DMS 273 (cell line): ENCODE data around the gene CDH6.
A peak's percentile ranks its signal among the peaks of the same experiment; 100 is the strongest.

ENCODE experiments used
- DNase-seq: peaks from one replicate; lab custom pipeline; 2025; ENCODE audit not compliant: unreplicated experiment; lab: John Stamatoyannopoulos, UW

Gene CDH6

GRCh38 chr5:31196309-31196708 lies 2.8 kb downstream of the CDH6 start:
- DNase-seq, result peak; percentile 14

- no peak for DNase-seq
Measured at GRCh38 chr5:31197183-31197582, 3.7 kb downstream of the CDH6 start.

DNA sequence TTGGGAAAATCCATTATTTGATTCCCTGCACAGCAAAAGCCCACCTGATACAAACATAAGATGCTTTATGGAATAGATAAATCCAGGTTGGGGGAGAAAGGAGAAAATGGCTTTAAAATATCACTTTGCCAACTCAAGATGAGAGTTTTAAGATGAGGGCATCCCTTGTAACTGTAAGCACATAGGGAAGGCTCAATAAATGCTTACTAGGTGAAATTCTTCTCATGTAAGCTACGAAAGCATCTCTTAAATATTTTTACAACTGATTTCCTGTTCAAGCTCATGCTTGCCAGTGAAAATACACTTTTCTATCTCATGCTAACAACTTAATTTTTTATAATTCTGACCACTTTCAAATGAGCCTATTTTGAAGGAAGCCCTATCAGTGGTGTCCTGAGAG lies 11.5 kb downstream of the CDH6 start:
- no peak for DNase-seq

GRCh38 chr5:31208043-31208442 lies 14.6 kb downstream of the CDH6 start:
- DNase-seq, result no peak

DNA sequence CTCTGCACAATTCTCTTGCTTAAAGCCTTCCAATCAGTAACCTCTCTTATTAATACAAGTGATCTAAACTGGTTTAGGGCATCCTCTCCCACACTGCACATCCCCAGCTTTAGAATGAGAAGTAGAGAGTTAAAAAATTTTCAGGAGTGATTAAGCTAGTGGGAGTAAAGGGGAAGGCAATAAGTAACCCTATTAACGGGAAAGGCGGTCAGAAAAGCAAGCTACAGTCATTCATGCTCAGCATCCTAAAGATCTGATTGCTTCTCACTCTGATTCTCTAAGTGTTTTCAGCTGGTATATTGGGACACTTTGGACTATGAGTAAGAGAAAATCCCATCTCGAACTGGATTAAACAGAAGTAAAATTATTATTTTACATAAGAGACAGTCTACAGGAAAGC lies 15.8 kb downstream of the CDH6 start:
- no peak for DNase-seq

DNA sequence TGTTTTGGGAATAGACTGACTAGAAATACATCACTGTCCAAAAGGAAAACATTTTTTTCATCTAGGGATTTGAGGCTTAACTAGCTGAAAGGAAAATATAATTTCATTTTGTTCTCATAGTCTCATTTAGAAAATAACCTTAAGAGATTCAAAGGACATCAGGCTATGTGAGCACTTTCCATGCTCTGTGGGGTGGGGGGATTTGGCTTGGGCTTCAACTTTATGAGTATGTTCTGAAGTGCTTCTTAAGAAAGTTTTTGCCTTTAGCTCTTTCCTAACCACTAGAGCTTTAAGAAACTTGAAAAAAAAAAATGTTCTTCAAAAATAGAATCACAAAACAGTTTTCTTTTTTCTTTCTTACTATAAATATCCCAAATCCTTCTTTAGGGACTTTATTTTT lies 17.6 kb downstream of the CDH6 start:
- no peak for DNase-seq

GRCh38 chr5:31213257-31213656 lies 19.8 kb downstream of the CDH6 start:
- DNase-seq, result no peak

DNA sequence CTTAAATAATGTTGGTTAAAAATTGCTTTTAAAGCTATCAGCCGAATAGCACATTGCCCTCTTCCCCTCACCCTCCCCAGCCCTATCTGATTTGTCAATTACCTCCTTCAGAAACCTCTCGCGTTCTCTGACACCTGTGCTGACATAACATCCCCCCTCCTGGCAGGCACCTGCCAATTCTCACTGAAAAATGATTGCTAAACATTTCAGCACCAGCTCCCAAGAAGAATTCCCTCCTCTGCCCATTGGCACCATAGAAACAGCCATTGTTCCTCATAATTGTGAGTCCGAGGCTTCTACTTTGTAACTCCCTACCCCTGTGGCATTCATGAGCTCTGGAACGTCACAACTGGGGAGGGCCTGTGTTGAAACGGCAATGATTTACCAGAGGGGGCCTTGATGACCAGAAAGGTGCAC lies 20.2 kb downstream of the CDH6 start:
- no peak for DNase-seq

- no peak for DNase-seq
Measured at GRCh38 chr5:31214229-31214628, 20.7 kb downstream of the CDH6 start.

- no peak for DNase-seq
Measured at GRCh38 chr5:31215236-31215635, 21.8 kb downstream of the CDH6 start.

DNA sequence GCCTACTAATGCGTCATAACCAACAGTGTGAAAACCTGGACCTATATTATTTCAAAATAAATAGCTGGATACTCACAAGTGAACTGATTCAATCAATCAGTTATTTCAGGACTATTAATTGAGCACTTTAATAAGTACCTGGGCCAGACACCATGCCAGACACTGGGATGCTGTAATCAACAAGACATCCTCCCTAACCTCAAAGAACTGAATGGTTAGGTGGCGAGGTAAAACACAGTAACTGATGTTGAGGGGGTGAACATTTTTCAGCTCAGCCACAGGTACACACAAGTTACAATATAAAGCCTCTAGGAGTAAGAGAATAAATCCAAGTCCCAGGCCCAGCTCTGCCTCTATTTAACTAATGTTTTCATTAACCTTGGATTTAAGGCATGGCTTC lies 24.0 kb downstream of the CDH6 start:
- no peak for DNase-seq

GRCh38 chr5:31218978-31219377 lies 25.5 kb downstream of the CDH6 start:
- no peak for DNase-seq

DNA sequence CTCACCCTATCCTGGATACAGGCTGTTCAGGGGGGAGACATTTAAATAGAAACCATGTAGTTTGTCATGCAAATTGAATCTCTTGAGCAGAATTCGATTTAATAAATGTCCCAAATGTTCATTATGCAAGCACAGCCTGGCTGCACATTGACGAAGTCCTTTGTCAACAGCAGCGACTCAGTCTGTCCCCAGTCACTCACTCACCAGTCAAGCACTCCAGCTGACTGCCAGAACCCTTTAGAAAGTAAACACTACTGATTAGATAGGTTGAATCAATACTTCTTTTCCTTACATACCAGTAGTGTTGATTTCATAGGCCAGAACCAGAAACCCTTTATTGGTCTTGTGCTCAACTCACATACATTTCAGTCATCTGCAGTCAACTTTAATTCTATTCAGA lies 27.5 kb downstream of the CDH6 start:
- DNase-seq, result no peak

GRCh38 chr5:31225118-31225517 lies 31.6 kb downstream of the CDH6 start:
- DNase-seq, result no peak

GRCh38 chr5:31225613-31226012 lies 32.1 kb downstream of the CDH6 start:
- no peak for DNase-seq

- no peak for DNase-seq
Measured at GRCh38 chr5:31226651-31227050, 33.2 kb downstream of the CDH6 start.

DNA sequence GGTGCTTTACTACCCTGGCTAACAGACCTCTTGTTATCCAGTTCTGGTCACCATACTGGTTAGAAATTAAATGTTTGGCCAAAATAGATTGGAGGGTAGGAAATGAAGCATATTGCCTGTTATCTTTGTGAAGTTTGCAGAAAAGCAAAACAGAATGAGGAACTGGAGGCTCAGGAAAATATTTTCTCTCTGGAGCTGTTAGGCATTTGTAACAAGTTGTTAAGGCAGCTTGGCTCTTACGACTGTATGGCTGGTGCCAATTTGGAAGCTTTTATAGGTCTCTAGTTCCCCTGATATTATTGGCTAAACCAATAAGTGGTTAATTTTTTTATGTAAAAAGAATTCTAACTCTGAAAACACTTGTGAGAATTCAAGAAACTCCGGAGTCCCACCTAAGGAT lies 35.8 kb downstream of the CDH6 start:
- no peak for DNase-seq

DNA sequence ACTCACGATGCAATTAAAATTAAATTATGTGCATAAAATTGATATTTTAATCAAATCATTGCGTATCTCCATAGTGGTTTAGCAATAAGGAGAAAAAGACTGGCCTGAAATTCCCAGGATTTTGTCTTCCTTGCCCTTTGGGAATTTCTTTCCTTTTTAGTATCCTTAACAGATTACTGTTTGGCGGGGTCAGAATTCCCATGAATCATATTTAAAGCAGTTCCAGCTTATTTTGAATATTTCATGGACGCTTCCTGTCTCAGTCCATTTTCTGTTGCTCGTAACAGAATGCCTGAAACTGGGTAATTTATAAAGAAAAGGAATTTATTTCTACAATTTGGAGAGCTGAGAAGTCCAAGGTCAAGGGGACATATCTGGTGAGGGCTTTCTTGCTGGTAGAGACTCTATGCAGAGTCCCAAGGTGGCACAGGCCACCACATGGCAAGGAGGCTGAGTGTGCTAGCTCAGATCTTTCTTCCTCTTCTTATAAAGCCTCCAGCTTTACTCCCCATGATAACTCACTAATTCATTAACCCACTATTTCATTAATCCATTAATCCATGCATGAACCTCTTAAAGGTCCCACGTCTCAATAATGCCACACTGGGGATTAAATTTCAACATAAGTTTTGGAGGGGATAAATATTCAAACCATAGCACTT lies 37.8 kb downstream of the CDH6 start:
- DNase-seq, result no peak

- peak; percentile 78 for DNase-seq
Measured at GRCh38 chr5:31232273-31232888, 38.9 kb downstream of the CDH6 start.

DNA sequence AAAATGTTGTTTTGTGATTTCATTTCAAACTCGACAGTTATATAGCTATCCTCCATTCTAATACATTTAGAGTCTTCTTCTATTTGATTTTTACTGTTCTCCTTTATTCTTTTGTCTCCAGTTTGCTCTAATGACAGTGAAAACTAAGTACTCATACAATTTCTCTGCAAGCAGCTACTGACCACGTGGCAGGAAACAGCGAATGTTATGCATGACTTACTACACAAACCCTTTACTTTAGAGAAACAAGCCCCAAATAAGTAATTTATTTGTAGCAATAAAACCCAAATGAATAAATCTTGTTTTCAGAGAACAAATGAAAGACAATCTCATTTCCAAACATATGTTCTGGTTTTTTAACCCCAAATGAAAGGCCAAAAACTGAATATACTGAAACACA lies 41.9 kb downstream of the CDH6 start:
- no peak for DNase-seq

GRCh38 chr5:31236339-31236738 lies 42.9 kb downstream of the CDH6 start:
- no peak for DNase-seq

GRCh38 chr5:31237174-31237573 lies 43.7 kb downstream of the CDH6 start:
- DNase-seq, result peak; percentile 21

DNA sequence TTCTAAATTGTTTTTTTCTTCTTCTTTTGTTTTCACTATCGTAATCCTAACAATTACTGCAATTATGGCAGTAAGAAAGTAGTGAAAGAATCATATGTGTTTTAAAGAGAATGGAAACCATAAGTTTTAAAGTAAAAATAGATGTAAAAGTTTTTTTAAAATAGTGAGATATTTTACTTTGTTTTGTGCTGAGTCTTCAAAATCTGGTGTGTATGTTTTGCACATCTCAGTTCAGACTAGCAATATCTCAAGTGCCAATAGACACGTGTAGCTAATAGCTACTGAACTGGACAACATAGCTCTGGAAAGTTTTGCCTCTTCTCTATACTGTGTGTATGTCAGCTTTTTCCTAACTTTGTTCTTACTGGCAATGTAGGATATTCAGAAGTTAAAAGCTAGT lies 45.0 kb downstream of the CDH6 start:
- no peak for DNase-seq
